Middle frontal gyrus (tissue), 1 donor: ENCODE data around the gene DPH2.
A peak's percentile ranks its signal among the peaks of the same experiment; 100 is the strongest.

Source experiments
- DNase-seq: peaks from one replicate; pipeline ENCODE4 v3.0.0-alpha.2; 2015; ENCODE audit warnings: low spot score; ENCODE audit errors: extremely low spot score

DPH2 gene

GRCh38 chr1:43965316-43965715 lies 4.5 kb upstream of the DPH2 start:
- DNase-seq, result no peak

DNA sequence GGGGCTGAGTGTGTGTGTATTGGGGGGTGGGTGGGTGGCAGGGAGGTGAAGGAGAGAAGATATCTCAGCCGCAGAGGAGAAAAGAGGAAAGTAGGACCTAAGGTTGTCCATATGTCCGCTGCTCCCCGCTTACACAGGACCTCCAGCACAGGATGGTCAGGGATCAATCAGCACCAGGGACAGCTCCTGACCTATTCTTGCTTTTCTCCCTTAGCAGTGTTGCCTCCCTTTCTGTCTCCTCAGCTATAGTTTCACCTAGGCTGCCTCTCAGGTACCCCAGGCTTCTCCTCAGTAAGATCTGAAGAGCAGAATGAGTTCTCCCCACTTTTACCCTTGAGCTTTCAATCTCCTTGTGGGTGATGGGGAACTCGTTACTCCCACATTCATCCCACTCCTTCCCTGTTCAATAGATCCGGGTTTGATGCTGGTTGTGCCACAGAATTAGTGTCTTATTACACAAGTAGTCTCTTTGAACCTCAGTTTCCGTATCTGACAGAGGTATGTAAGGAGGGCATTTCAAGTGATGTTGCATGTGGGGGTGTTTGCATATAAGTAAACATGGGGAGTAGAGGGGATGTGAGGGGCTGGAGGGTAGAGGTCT lies 1.4 kb upstream of the DPH2 start:
- DNase-seq, result no peak

- no peak for DNase-seq
These were observed 429 bp upstream of the DPH2 start for GRCh38 chr1:43969416-43969745.

DNA sequence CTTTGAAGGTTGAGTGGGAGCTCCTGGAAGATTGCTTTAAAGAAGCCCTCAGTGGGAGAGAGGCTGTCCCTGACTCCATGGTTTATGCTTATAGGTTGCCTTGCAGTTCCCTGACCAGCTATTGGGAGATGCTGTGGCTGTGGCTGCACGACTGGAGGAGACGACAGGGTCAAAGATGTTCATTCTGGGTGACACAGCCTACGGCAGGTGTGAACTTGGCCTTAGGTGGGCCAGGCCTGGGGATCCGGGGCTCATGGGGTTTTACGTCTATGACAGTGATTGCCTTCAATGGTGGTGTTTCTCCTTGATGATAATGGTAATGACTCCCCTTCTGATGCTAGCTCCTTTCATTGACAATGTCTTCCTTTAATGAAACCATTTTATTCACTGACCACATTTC lies 692 bp downstream of the DPH2 start:
- DNase-seq, result no peak

DNA sequence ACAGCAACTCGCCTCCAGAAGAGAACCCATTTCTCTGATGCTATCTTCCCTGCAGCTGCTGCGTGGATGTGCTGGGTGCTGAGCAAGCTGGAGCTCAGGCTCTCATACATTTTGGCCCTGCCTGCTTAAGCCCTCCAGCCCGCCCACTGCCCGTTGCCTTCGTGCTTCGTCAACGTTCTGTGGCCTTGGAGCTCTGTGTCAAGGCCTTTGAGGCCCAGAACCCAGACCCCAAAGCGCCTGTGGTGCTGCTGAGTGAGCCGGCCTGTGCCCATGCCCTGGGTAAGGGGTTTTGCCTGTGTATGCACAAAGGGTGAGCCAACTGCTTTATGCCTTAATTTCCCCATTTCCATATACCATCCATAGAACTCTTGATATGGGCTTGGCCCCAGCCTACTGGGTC lies 1.1 kb downstream of the DPH2 start:
- no peak for DNase-seq

DNA sequence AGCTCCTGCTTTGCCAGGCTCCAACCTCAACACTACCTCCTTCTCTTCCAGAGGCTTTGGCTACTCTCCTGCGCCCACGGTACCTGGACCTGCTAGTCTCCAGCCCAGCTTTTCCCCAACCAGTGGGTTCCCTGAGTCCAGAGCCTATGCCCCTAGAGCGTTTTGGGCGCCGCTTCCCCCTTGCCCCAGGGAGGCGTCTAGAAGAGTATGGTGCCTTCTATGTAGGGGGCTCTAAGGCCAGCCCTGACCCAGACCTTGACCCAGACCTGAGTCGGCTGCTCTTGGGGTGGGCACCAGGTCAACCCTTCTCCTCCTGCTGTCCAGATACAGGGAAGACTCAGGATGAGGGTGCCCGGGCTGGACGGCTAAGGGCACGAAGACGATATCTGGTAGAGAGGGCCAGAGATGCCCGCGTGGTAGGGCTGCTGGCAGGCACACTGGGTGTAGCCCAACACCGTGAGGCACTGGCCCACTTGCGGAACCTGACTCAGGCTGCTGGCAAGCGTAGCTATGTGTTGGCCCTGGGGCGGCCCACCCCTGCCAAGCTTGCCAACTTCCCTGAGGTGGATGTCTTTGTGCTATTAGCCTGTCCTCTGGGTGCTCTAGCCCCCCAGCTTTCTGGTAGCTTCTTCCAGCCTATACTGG lies 1.6 kb downstream of the DPH2 start:
- DNase-seq, result no peak

- no peak for DNase-seq
These were observed 4.2 kb downstream of the DPH2 start for GRCh38 chr1:43973981-43974442.

GRCh38 chr1:43974443-43975248 lies 4.8 kb downstream of the DPH2 start, which contains the start of gene ATP6V0B:
Gene ATP6V0B (plus strand): TSS chr1:43974960. CDS start chr1:43975041, 81 bp downstream.
- DNase-seq, result peak; percentile 93

DNA sequence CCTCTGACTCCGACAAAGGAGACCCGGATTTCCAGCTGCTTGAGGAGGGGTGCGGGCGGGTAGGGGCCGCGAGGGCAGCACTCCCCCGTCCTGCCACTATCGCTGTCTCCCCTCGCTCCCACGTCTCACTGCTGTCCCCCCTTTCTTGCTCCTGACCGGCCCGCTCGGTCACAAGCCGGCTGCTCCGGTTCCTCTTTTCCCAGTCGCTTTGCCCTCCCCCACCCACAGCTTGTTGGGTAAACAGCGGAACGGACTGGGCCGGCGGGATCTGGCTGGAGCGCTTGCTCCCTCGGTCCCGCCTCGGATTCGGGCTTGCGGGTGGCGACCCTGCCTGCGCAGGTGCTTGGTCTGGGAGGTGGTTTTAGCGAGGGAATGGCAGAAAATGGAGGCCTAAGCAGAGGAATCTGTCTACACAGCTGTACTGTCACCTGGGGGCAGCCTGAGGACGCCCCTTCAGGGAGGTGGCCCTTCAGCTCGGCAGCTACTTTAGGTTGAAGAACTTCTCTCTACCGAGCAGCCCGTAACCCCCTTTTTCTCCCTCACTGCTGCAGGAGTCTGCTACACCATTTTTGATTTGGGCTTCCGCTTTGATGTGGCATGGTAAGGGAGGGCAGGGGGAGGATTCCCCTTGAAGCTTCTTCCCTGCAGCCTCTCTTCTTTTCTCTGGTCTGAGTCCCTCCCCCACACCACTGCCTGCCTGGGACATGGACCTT lies 5.6 kb downstream of the DPH2 start:
- no peak for DNase-seq

GRCh38 chr1:43976045-43976444 lies 6.2 kb downstream of the DPH2 start:
- no peak for DNase-seq

DNA sequence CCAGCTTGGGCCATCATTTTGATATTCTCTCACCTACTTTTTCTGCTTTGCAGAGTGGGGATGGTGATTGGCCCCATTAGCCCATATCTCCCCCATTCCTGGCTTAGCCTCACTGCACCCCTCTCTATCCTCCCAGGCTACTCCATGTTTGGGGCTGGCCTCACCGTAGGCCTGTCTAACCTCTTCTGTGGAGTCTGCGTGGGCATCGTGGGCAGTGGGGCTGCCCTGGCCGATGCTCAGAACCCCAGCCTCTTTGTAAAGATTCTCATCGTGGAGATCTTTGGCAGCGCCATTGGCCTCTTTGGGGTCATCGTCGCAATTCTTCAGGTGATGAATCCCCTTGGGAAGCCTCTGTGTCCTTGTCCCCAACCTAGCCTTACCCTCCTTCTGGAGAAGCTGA lies 7.1 kb downstream of the DPH2 start:
- DNase-seq, result no peak

DNA sequence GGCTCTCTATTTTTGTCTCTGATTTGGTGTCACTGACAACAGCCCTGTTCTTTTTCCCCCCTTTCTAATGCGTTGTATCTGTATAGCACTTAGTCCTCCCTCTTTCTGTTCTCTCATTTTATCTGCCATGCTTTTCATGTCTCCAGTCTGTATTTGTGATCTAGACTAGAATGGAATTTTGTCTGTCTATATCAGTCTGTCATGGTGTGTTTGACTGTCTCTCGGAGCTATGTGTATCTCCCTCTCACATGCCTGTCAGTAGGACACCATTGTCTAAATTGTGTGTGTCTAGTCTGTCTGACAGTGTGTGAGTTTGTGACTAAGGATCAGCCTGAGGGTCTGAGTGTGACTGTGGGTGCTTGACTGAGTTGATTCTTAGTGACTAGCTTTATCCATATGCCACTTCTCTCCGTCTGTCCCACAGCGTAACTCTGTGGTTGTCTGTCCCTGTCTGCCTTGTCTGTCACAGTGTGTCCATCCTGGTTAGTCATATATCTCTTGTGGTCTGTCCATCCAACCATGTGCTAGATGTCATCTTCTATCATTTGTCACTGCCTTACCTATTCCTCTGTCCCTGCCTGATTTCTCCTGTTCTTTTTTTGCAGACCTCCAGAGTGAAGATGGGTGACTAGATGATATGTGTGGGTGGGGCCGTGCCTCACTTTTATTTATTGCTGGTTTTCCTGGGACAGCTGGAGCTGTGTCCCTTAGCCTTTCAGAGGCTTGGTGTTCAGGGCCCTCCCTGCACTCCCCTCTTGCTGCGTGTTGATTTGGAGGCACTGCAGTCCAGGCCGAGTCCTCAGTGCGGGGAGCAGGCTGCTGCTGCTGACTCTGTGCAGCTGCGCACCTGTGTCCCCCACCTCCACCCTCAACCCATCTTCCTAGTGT lies 7.8 kb downstream of the DPH2 start:
- no peak for DNase-seq

DNA sequence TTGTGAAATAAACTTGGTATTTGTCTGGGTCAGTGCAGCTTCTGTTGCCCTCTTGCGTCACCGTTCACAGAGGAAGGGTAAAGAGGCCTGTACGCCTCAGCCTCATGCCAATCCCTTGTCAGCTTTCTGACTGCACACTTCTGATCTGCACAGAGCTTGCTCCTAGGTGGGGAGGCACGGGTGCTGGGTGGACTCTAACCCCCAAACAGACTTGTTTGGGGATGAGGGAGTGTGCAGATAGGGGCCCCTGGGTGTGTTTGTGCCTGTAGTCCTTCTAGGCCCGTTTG lies 8.4 kb downstream of the DPH2 start:
- no peak for DNase-seq

- DNase-seq, result no peak
These were observed 8.9 kb downstream of the DPH2 start, which contains the start of gene B4GALT2 for GRCh38 chr1:43978551-43979260. Gene B4GALT2 (plus strand): TSS chr1:43979210. CDS start chr1:43981161, 1,951 bp downstream.

DNA sequence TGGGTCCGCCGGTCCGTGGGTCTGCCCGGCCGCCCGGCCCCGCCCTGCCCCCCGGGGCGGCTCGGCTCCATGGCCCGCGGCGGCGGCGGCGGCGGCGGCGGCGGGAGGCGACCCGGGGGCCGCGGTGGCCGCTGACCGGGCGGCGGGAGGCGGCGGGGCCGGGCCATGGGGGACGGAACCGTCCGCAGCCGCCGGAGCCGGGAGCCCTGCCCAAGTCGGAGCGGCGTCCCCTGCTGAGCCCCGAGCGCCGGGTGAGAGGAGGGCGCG lies 9.4 kb downstream of the DPH2 start:
- no peak for DNase-seq

GRCh38 chr1:43979528-43980254 lies 9.9 kb downstream of the DPH2 start:
- DNase-seq, result no peak

DNA sequence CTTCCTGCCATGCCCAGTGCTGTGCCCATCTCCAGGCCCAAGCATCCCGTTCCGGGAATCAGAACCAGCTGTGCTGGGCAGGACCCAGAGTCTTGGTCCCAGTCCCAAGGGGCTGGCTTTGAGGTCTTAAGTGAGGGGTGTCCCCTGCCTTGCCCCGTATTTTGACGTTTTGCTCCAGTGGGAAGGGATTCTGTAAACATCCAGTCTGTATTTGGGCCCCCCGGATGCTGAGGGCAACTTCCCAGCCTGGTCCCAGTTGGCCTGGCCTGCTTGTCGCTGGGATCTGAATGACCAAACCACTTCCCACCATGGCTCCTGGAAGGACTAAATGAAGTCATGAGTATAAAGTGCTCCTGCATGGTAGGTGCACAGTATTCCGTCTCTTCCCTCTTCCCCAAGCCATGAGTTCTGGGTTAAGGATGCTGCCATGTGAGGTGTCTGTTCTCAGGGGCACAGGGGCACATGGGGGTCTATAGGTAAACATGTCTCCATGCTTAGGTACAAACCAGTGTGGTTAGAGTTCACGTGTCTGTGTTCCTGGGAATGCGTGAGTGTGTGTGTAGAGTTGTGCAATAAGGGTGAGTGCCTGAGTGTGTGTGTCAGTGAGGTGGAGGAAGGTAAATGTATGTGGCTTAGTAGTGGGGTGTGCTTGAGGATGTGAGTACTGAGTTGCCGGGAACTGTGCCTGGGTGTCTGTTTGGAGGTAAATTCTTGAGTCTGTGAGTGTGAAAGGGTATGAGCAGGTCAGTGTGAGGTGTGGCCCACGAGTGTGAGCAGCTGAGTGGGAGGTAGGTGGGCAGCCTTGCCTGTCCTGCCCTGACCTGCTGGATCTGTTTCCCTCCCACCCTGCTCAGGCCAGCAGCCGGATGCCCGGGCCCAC lies 10.7 kb downstream of the DPH2 start:
- no peak for DNase-seq

DNA sequence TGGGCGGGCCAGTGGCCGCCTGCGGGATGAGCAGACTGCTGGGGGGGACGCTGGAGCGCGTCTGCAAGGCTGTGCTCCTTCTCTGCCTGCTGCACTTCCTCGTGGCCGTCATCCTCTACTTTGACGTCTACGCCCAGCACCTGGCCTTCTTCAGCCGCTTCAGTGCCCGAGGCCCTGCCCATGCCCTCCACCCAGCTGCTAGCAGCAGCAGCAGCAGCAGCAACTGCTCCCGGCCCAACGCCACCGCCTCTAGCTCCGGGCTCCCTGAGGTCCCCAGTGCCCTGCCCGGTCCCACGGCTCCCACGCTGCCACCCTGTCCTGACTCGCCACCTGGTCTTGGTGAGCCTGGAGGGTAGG lies 11.3 kb downstream of the DPH2 start:
- no peak for DNase-seq

DNA sequence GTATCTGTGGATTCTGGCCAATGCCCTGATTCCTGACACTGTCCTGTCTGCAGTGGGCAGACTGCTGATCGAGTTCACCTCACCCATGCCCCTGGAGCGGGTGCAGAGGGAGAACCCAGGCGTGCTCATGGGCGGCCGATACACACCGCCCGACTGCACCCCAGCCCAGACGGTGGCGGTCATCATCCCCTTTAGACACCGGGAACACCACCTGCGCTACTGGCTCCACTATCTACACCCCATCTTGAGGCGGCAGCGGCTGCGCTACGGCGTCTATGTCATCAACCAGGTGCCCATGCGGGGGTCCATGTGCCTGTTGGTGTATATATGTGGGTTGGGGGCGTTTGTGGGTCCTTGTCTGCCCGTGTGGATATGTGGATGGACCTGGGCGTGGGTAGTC lies 11.8 kb downstream of the DPH2 start:
- no peak for DNase-seq
